Left cardiac atrium (tissue), 4 donors: ENCODE results near the gene NOM1. TPM values are rescaled to one million over a fixed set of nuclear protein-coding genes. Genes with fewer than 3 reads are reported as not detected.

Experiments
- ATAC-seq, 2 donors: fragments of 200-7000 bp; cut with Tn5 transposase; one replicate each; pipeline ENCODE4 v1.9.1; 2020; ENCODE audit warnings: mild to moderate bottlenecking in 2 of 2, moderate library complexity in 2 of 2
- DNase-seq: peaks from one replicate; pipeline ENCODE4 v3.0.0-alpha.2; 2020
- intact Hi-C, 2 donors: fragments of 100-400 bp; cut with DNase I; formaldehyde crosslinking; loops; one replicate each; pipeline versions ENCODE4 v1.14.1 to v1.15.1; 2022 to 2023
- total RNA-seq, 2 donors: library from RNA; stranded (reverse); fragmentation: NEBNext Ultra II Directional; extraction: Animal tissue kit (Norgen Biotek cat#: 25700); gene quantifications; one replicate each; pipeline ENCODE4 v1.2.1, GENCODE V29; 2021
- donor health status: DM: no; HTN: yes; CAD: no.
- donor health status: DM: no; HTN: yes; CAD: no; lungs with severe emphysema.
- donor health status: DM: yes; HTN: yes; CAD: no.
- donor health status: Dilated cardiomyopathy.

Gene NOM1
- total RNA-seq, 2 donors from 2014 or later: 8.9 to 9.4 TPM

- DNase-seq: no peak
- no peak for ATAC-seq
- intact Hi-C loops: no loop called here
Measured at GRCh38 chr7:156975620-156976019, 26.1 kb downstream of the NOM1 start.

GRCh38 chr7:156979007-156979606, 29.6 kb downstream of the NOM1 start:
- ATAC-seq (no peak), DNase-seq (no peak)
- intact Hi-C loops: no loop called here

- DNase-seq (no peak), ATAC-seq (no peak)
- intact Hi-C loops: no loop called here
Measured at GRCh38 chr7:156979711-156980110, 30.2 kb downstream of the NOM1 start.

GRCh38 chr7:156984174-156984891, 34.8 kb downstream of the NOM1 start:
- no peak for DNase-seq
- intact Hi-C loops: no loop called here
- ATAC-seq: no peak

- DNase-seq (no peak), ATAC-seq (no peak)
- intact Hi-C loops: no loop called here
Measured at GRCh38 chr7:156985101-156985992, 35.8 kb downstream of the NOM1 start.

GRCh38 chr7:156986378-156986777, 36.9 kb downstream of the NOM1 start:
- DNase-seq (no peak), ATAC-seq (no peak)
- intact Hi-C loops: no loop called here

- ATAC-seq (no peak), DNase-seq (no peak)
- intact Hi-C loops: no loop called here
Measured at GRCh38 chr7:156988343-156989185, 39.1 kb downstream of the NOM1 start.

GRCh38 chr7:156989766-156990535, 40.4 kb downstream of the NOM1 start:
- ATAC-seq: no peak
- intact Hi-C loops: no loop called here
- no peak for DNase-seq

- intact Hi-C loops: no loop called here
- DNase-seq: no peak
- peak; percentile 64 to 83 for ATAC-seq
Measured at GRCh38 chr7:156993021-156993924, 43.8 kb downstream of the NOM1 start.

- intact Hi-C loops: no loop called here
- ATAC-seq: no peak
- DNase-seq: no peak
Measured at GRCh38 chr7:156993925-156994235, 44.4 kb downstream of the NOM1 start.

- intact Hi-C loops: no loop called here
Measured at GRCh38 chr7:156994417-156994816, 44.9 kb downstream of the NOM1 start.

GRCh38 chr7:156998988-156999957, 49.8 kb downstream of the NOM1 start:
- ATAC-seq (peak in 1 of 2 donors; percentile 34), DNase-seq (no peak)
- intact Hi-C loops: no loop called here

More at GRCh38 chr7:156994417-156994816, 44.9 kb downstream of the NOM1 start:
- ATAC-seq: no peak
- no peak for DNase-seq

GRCh38 chr7:156999958-157000726, 50.6 kb downstream of the NOM1 start:
- ATAC-seq: no peak
- no peak for DNase-seq
- intact Hi-C loops: no loop called here

- ATAC-seq: no peak
- intact Hi-C loops: no loop called here
Measured at GRCh38 chr7:157000741-157001653, 51.5 kb downstream of the NOM1 start.

More at GRCh38 chr7:157000741-157001653, 51.5 kb downstream of the NOM1 start:
- DNase-seq: no peak
